VCaP (cell line): ENCODE data around the gene CCDC33.

Experiments used
- H3K27ac ChIP-seq: fragments of 450-650 bp; 2 replicates; pipeline ENCODE4 v1.5.1; 2017
- TF ChIP-seq, protein P1 (sequence below): fragments of 450-650 bp; conservative IDR thresholded peaks from 2 replicates; pipeline ENCODE4 v1.5.1; 2017; ENCODE audit warnings: mild to moderate bottlenecking, moderate library complexity

The CCDC33 gene

DNA sequence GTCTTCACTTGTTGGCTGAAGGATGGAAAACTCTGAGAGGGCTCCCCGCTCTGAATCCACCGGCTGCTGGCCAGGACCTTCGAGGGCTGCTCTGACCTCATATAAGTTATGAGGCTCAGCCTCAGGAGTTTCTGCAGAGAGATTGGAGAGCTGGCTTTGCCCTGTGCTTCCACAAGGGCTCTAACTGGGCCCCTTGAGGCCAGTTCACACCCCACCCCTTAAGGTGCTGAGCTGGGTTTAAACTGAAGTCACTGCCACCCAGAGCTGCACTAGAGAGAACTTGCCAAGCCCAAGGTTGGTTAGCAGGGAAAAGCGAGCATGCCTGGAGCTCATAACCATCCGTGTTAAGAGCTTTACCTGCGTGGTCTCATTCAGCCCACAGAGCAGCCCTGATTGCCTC lies 2.8 kb upstream of the CCDC33 start:
- H3K27ac ChIP-seq = no peak overlapping the region
- TF ChIP-seq, protein P1, sequence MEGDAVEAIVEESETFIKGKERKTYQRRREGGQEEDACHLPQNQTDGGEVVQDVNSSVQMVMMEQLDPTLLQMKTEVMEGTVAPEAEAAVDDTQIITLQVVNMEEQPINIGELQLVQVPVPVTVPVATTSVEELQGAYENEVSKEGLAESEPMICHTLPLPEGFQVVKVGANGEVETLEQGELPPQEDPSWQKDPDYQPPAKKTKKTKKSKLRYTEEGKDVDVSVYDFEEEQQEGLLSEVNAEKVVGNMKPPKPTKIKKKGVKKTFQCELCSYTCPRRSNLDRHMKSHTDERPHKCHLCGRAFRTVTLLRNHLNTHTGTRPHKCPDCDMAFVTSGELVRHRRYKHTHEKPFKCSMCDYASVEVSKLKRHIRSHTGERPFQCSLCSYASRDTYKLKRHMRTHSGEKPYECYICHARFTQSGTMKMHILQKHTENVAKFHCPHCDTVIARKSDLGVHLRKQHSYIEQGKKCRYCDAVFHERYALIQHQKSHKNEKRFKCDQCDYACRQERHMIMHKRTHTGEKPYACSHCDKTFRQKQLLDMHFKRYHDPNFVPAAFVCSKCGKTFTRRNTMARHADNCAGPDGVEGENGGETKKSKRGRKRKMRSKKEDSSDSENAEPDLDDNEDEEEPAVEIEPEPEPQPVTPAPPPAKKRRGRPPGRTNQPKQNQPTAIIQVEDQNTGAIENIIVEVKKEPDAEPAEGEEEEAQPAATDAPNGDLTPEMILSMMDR = no peak

DNA sequence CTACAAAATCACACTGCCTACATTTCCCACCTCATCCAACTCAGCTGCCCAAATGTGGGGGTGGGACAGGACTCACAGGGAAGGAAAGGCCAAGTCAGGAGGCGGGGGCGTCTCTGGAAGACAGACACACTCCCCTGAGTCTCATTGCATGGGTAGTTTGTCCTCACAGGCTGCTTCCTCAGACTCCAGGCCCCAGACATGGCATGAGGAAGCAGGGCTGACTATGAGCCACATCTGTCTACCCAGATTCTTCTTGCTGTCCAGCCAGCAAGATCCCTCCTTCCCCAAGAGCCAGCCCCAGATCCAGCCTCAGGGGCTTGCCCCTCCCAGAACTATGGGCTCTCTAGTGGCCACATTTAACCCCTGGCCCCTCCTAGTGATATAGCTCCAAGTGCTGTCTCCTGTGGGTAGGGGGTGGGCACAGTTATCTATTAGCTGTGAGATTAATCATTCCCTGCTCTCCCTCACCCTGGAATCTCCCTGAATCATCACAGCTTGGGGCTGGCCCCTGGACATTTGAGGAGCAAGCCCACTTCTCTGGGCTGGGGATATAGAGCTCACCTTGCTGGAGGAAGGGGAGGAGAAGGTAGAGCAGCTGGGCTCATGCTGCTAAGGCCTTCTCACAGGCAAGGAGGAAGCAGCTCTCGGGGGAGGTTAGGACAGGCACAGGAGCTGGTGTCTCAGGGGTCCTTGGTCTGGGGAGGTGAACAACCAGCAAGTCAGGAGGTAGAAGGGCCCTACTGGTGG lies 2.1 kb upstream of the CCDC33 start:
- no peak overlapping the region for H3K27ac ChIP-seq
- TF ChIP-seq, protein P1 = no peak

DNA sequence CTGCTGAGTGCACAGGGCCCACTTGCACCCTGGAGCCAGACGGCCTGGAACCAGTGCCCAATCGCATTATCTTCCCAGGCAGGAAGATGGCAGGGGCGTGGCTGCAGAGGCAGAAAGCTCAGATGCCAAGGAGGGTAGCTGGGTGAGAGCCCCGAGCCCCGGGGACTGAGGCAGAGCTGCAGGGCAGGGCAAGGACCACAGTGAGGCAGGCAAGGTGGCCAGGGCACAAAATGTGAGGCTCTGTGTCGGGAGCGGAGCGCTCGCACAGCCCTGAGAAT lies 1.6 kb upstream of the CCDC33 start:
- TF ChIP-seq, protein P1 = no peak
- H3K27ac ChIP-seq = no peak overlapping the region

DNA sequence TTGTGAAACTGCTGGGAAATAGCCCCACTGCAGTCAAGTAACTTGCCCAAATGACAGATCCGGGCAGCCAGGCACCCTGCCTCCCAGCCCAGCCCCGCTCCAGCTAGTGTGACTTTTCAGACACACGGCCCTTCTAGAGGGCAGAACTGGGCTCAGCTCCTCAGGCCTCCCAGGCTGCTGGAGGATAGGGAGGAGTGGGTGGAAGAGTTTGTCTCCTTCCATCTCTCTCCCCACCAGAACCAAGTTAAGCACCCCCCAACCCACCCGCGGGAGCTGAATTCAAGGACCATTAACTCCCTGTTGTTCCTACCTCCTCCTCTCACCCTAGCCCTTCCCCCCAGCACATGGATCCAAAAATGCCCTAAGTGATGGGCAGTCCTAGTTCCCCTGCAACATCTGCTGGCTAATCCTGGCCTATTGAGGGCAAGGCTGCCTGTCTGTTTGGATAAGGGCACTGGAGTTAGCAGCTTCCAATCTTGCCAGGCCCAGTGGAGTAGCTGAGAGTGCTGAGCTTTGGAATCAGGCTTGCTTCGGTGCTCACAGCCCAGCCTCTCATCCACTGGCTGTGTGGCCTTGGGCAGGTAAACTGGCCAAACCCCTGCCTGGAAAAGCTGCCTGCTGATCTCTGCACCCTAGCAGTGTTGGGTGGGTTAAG lies 3.1 kb downstream of the CCDC33 start:
- TF ChIP-seq, protein P1 = no peak
- H3K27ac ChIP-seq = peak overlapping the region; percentile 83

DNA sequence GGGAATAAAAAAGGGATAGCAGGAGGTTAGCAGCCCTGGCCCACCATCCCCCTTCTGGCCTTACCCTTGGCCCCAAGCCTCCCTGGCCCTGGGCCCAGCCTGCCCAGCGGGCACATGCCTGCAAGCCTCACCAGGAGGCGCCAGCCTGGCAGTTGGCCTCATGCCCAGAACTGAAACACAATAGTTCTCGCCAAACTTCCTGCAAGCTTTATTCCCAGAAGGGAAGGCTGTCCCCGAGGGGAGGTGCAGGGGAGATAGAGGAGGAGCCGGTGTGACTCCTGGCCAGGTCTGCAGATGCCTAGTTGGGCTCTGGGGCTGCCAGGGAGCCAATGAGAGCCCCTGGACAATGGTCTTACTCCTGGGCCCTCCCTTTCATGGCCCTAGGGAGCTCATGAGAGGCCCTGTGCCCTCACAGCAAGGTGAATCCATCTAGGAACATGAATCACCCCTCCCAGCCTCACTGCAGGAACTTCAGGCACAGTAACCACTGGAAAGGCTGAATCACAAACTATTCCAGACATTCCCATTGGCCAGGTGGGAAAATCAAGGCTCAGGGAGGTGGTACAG lies 4.0 kb downstream of the CCDC33 start:
- H3K27ac ChIP-seq = peak overlapping the region; percentile 83
- TF ChIP-seq, protein P1 = peak; percentile 88

GRCh38 chr15:74240897-74241614 lies 4.9 kb downstream of the CCDC33 start:
- peak overlapping the region; percentile 83 for H3K27ac ChIP-seq
- TF ChIP-seq, protein P1 = no peak
